Chondrocyte (in vitro differentiated cells): ENCODE measurements around the gene SNX24. TPM values are rescaled to one million over a fixed set of nuclear protein-coding genes. Genes with fewer than 3 reads are reported as not detected.

ENCODE experiments used
- DNase-seq: peaks from one replicate; pipeline ENCODE4 v3.0.0; 2021; ENCODE audit warnings: mixed read lengths, low spot score
- H3K27ac Mint-ChIP-seq: one replicate; pipeline ENCODE4 v1.8.0; 2021; ENCODE audit warnings: mild to moderate bottlenecking, moderate library complexity, mixed read lengths; ENCODE audit not compliant: unreplicated experiment
- H3K27me3 Mint-ChIP-seq: 2 replicates; pipeline ENCODE4 v1.8.0; 2021; ENCODE audit warnings: low read depth, mixed read lengths
- H3K36me3 Mint-ChIP-seq: 2 replicates; pipeline ENCODE4 v1.8.0; 2021; ENCODE audit warnings: low read depth, mixed read lengths
- H3K4me1 Mint-ChIP-seq: 2 replicates; pipeline ENCODE4 v1.8.0; 2021; ENCODE audit warnings: low read depth, mild to moderate bottlenecking, mixed read lengths
- H3K4me3 Mint-ChIP-seq: one replicate; pipeline ENCODE4 v1.8.0; 2021; ENCODE audit warnings: mild to moderate bottlenecking, moderate library complexity, mixed read lengths; ENCODE audit not compliant: unreplicated experiment
- H3K9me3 Mint-ChIP-seq: 2 replicates; pipeline ENCODE4 v1.8.0; 2021; ENCODE audit warnings: low read depth, mixed read lengths
- CTCF ChIP-seq: fragments of 200-600 bp; sonication (generic); IDR thresholded peaks from 2 replicates; pipeline ENCODE4 v1.5.0; 2021; ENCODE audit warnings: antibody characterized with exemption, mild to moderate bottlenecking, moderate library complexity
- total RNA-seq: library from RNA; stranded (reverse); gene quantifications from 3 replicates; pipeline ENCODE4 v1.2.1, GENCODE V29; 2021

SNX24 gene
- total RNA-seq, 1 donor from 2014 or later: 14.3 TPM

GRCh38 chr5:123012321-123012720, 166.9 kb downstream of the SNX24 start:
- no peak for DNase-seq
- Mint-ChIP-seq H3K36me3 (peaks cover 6% of the 10 kb centered on the region), H3K27ac (no peak overlapping the region), H3K27me3 (no peaks in the 10 kb centered on the region), H3K4me3 (no peak overlapping the region), H3K9me3 (peaks cover 3% of the 10 kb centered on the region), H3K4me1 (no peaks in the 10 kb centered on the region)
- no peak for TF ChIP-seq CTCF

- no peaks in the 10 kb centered on the region for H3K4me1 Mint-ChIP-seq
- TF ChIP-seq CTCF: no peak
- H3K27ac Mint-ChIP-seq: no peak overlapping the region
- DNase-seq: no peak
- no peaks in the 10 kb centered on the region for H3K27me3 Mint-ChIP-seq
- H3K4me3 Mint-ChIP-seq: no peak overlapping the region
- H3K36me3 Mint-ChIP-seq: peaks cover 2% of the 10 kb centered on the region
- H3K9me3 Mint-ChIP-seq: peaks cover 3% of the 10 kb centered on the region
Measured at GRCh38 chr5:123014689-123015088, 169.3 kb downstream of the SNX24 start.

- no peak for TF ChIP-seq CTCF
- no peak overlapping the region for H3K27ac Mint-ChIP-seq
- no peaks in the 10 kb centered on the region for H3K27me3 Mint-ChIP-seq
- H3K4me3 Mint-ChIP-seq: no peak overlapping the region
- peaks cover 4% of the 10 kb centered on the region for H3K4me1 Mint-ChIP-seq
- H3K9me3 Mint-ChIP-seq: no peaks in the 10 kb centered on the region
- peaks cover 23% of the 10 kb centered on the region for H3K36me3 Mint-ChIP-seq
- no peak for DNase-seq
Measured at GRCh38 chr5:123028222-123028621, 182.8 kb downstream of the SNX24 start.

GRCh38 chr5:123033157-123033671, 187.8 kb downstream of the SNX24 start:
- peaks cover 21% of the 10 kb centered on the region for H3K4me1 Mint-ChIP-seq
- no peak for TF ChIP-seq CTCF
- no peak overlapping the region for H3K27ac Mint-ChIP-seq
- peaks cover 6% of the 10 kb centered on the region for H3K36me3 Mint-ChIP-seq
- H3K4me3 Mint-ChIP-seq: no peak overlapping the region
- no peak for DNase-seq
- H3K27me3 Mint-ChIP-seq: no peaks in the 10 kb centered on the region
- H3K9me3 Mint-ChIP-seq: no peaks in the 10 kb centered on the region

DNA sequence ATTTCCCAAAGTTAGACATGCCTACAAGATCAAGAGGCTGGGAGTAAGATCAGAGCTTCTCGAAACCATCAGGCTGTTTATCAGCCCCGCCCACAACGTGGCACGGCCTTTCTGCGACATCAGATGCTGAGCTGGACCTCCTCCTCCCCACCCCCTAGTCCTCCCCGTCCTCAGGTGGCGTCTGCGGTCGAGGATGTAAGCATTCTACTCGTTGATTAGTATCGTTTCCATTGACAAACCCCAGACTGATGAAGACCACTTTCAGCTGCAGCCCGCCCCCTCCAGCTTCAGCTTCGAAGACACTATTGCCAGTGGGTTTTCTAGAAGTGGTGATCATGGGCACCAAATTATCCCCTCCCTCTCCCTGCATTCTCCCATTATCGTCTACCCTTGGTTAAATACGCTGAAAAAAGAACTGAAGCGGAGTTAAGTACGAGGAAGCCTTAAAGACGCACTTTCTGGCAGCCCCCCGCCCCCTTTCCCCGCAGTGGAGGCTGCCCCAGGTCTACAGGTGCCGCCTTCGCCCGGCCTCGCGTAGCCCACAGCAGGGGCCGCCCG, 190.0 kb downstream of the SNX24 start:
- no peaks in the 10 kb centered on the region for H3K36me3 Mint-ChIP-seq
- no peak for DNase-seq
- peak; percentile 27 for TF ChIP-seq CTCF
- no peaks in the 10 kb centered on the region for H3K27me3 Mint-ChIP-seq
- H3K4me3 Mint-ChIP-seq: peak overlapping the region; percentile 80
- H3K27ac Mint-ChIP-seq: peak overlapping the region; percentile 52
- peaks cover 20% of the 10 kb centered on the region for H3K4me1 Mint-ChIP-seq
- no peaks in the 10 kb centered on the region for H3K9me3 Mint-ChIP-seq
